NCI-H1105 (cell line): ENCODE results near the gene SLC12A3.
"Not testable (repeated sequence)": the region's sequence is repeated elsewhere in the genome, so short reads cannot be mapped to it uniquely, and the experiment has no call there.

Experiments used
- DNase-seq: peaks from one replicate; lab custom pipeline; 2025; lab: John Stamatoyannopoulos, UW

The SLC12A3 gene

DNA sequence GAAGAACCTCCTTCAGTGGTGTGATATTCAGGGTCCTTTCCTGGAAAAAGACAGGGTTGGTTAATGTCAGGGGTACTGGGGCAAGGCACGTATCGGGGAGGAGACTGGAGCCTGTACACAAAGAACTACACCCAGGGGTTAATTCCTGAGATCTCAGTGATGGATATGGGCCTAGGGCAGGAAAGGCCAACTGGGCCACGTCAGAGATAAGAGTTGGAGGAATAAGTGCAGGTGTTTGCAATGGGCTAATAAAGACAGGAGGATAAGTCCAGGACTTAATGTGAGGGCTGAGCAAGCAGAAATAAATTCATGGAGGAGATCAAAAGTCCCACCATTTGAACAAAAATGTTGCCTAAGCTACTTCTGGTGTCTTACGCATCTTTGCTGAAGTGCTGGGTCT, 56.6 kb downstream of the SLC12A3 start:
- no peak for DNase-seq

DNA sequence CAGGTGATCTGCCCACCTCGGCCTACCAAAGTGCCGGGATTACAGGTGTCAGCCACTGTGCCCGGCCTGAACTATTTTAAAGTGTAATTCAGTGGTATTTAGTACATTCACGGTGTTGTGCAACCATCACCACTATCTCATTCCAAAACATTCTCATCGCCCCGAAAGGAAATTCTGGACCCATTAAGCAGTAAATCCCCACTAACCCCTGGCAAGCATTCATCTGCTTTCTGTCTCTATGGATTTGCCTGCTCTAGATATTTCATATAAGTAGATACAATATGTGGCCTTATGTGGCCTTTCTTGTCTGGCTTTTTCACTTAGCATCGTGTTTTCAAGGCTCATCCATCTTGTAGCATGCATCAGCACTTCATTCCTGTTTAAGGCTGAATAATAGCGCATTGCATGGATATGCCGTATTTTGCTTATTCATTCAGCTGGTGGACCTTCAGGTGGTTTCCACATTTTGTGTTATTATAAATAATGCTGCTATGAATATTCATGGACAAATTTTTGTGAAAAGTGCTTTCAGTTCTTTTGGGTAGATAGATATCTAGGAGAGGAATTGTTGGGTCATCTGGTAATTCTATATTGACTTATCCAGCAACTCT, 58.6 kb downstream of the SLC12A3 start:
- no peak for DNase-seq

DNA sequence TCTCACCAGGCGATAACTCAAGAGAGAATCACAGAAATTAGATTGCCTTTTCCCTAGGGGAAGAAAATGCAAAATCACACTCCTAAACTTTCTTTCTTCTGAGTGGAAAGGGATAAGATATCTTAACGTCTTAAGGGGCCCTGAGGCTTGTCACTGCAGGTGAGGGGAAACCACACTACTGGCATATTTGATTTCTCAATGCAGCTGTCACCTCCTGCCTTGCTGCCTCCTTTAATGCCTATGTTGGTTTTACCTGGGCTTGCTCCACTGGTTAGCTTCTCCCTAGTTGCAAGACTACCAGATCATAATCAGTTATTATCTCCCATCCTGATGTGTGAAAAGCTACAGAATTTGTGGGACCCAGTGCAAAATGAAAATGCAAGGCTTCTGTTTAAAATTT, 62.5 kb downstream of the SLC12A3 start:
- no peak for DNase-seq

DNA sequence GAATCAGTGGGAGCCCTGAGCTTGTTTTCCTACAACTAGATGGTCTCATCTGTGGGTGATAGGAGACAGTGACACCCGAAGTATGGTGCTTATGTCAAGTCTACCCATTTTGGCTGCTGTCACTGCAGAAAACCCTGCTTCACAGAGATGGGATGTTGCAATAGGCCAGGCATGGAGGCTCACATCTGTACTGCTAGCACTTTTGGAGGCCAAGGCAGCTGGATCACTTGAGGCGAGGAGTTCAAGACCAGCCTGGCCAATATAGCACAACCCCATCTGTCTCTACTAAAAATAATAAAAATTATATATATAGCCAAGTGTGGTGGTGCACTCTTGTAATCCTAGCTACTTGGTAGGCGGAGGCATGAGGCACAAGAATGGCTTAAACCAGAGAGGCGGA, 64.6 kb downstream of the SLC12A3 start:
- no peak for DNase-seq

DNA sequence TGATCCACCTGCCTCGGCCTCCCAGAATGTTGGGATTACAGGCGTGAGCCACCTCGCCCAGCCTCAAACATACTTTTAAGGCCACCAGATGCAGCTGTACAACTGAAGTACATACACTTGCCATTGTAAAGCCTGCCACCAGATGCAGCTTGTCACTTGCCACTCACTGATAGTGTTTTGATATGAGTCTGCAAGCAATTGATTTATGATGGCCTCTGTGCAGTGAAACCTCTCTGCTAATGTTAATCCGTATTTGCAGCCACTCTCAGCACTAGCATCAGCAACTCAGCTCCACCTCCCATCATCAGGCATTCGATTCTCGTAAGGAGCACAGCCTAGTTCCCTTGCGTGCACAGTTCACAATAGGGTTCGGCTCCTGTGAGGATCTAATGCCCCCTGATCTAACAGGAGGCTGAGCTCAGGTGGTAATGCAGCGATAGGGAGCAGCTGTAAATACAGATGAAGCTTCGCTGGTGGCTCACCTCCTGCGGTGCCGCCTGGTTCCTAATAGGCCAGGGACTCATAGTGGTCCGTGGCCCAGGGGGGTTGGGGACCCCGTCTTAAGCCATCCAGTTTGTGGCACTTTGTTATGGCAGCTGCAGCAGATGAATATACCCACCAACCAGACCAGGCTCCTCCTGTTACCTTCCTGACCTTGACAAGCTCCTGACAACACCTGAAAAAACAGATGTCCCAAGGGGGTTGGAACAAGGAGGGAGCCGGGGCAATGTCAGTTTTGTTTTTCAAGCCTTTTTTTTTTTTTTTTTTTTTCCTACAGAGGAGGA, 65.7 kb downstream of the SLC12A3 start:
- DNase-seq: no peak

DNA sequence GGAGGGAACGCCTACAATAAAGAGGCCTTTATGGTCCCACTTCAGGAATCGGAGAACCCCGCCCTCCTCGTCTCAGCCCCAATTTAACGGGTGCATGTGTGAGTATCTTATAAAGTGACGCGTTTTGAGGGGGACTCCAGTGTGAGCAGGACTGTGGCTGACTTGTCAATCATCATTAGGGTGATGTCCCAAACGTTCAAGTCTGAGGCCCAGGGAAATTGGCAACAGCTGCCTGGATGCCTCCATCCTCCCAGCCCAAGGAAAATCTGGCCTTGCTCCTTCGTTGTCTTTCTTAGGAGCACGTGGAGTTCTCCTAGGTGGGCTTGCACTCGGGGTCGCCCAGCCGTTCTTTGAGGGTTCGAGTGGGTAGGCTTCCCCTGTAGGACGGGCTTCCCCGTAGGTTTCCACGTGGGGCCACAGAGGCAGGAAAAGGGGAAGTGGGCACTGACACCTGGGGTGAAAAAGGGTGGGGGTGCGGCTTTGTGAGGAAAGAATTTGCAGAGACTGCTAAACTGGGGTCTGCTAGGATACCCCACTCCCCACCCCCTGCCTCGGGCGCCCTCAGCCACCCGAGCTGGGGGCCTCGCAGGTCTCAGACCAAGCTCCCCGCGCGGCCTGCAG, 66.4 kb downstream of the SLC12A3 start:
- no peak for DNase-seq

DNA sequence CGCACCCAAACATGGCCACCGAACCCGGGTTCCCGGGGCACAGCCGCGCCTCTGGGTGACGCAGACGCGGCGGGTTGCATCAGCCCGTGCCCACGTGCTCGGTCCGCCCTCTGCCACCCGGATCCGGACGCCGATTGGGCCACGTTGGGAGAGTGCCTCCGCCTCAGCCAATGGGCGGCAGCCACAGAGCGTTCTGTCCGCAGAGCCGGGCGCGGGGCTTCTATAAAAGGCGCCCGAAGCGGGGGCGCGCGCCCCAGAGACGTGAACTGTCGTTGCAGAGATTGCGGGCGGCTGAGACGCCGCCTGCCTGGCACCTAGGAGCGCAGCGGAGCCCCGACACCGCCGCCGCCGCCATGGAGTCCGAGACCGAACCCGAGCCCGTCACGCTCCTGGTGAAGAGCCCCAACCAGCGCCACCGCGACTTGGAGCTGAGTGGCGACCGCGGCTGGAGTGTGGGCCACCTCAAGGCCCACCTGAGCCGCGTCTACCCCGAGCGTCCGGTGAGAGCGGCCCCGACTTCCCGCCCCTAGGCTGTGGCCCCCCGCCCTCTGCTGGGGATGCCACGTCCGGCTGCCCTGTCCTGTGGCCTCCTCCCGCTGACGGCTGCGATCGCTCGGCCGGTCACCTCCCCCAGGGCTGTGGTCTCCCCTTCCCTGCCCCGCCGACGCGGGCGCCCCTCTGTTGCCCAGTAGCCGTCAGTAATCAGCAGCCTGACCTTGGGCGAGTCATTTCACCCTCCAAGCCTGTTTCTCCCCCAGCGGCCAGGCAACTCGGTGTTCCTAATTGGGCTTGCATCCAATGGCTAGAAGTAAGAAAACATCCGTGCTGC, 67.1 kb downstream of the SLC12A3 start, which contains the start of gene HERPUD1:
TSS of gene HERPUD1 (plus strand) at position 251 of the 829 bp plus-strand sequence. CDS start at position 354, 103 bp downstream.
- peak; percentile 86 for DNase-seq

DNA sequence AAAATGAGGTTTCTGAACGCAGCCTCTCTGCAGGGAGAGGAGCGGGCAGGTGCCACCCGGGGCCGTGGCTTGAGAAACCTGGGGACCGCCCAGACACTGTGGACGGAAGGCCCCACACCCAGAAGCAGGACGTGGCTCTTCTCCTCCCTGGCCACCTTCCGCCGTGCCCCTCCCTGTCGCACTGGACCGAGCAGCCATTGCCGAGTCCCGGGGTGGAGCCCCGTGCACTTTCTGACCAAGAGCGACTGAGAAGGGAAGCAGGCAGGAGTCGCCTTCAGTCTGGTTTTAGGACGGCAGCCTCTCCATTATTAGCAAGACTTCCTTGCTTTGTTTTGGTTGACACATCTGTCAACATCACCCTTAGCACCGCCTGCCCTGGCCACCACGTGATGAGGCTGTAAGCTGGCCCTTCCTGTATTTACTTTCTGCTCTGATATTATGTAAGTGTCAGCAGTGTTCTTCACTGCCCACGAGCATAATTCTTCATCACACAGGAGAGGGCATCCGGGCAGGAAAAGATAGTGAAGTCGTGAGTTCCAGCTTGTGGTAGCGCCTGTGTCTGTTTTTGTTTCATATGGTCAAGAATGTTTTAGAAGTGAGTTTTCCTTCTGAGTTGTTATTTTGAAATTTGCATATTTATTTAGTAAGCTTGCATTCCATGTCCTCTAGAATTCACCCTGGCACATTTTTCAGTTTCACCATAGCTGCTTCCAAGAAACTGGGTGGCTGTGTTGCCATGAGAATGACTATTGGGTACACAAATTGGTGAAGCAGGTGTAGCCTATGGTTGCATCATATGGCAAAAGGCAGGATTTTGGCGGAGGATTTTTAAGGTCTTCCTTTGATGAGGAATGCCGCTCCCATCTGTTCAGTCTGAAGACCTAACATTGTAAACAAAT, 68.0 kb downstream of the SLC12A3 start:
- no peak for DNase-seq

DNA sequence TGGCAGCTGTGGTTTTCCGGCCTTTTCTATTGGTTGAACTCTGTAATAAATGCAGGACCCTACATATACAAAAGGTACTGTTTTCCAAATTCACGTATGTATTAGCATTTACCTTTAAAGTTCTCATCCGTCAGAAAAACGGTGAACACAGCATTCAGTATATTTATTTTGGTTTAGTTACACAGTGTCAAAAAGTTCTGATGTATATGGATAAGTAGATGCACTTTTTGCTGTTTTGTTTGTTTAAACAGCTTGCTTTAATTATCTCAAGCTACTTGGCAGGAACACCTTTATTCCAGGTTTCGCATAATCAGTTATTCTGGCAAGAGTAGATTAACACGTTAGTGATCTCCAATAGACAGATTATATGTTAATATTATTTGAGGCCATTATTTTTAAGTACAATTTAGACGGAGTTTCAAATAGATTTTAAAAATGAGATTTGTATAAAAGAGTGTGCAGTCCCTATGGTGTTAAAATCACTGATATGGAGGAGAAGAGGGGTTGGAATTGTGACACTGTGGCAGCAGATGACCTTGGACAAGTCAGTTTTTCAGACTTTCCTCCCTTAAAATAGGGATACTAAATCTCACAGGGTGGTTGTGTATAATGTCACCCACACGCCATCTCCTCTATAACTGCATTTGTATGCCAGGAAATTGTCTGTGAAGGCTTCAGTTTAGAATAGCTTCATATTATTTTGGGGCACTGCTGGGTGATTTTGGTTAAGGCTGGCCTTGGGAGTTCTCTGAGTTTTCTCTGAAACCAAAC, 69.0 kb downstream of the SLC12A3 start:
- DNase-seq: no peak

DNA sequence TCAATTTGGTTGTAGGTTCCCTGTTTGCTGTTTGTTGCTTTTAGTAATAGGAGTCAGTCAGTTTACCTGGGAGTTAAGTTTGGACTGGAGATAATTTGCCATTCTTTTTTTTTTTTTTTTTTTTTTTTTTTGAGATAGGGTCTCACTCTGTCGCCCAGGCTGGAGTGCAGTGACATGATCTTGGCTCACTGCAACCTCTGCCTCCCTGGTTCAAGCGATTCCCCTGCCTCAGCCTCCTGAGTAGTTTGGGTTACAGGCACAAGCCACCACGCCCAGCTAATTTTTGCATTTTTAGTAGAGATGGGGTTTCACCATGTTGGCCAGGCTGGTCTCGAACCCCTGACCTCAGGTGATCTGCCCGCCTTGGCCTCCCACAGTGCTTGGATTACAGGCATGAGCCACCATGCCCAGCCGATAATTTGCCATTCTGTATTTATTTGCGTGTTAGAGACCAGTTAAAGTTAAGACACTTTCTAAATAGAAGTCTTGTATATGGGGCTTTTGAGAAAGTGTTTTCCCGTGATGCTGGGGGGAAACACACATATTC, 69.7 kb downstream of the SLC12A3 start:
- DNase-seq: not testable (repeated sequence)

DNA sequence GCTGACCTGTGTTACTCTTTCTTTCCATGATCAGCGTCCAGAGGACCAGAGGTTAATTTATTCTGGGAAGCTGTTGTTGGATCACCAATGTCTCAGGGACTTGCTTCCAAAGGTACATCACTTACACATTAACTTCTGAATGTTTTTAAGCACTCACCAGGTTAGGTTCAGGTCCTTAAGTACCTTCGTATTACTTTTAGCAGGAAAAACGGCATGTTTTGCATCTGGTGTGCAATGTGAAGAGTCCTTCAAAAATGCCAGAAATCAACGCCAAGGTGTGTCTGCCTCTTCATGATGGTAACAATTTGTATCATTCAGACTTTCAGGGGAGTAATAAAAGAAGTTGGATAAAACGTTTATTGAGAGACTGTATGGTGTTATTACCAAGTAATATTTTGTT, 70.2 kb downstream of the SLC12A3 start:
- no peak for DNase-seq

DNA sequence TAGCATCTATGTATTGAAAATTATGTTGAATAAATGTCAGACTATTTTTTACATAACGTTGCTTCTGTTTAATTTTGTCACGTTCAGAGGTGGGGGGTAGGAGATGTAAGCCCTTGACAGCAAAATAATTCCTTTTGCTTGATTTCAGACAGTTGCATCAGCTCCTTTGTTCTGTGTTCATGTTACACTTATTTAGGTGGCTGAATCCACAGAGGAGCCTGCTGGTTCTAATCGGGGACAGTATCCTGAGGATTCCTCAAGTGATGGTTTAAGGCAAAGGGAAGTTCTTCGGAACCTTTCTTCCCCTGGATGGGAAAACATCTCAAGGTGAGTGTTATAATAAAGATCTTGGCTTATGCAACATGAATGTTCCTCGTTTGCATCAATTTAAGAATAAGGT, 71.5 kb downstream of the SLC12A3 start:
- DNase-seq: no peak

DNA sequence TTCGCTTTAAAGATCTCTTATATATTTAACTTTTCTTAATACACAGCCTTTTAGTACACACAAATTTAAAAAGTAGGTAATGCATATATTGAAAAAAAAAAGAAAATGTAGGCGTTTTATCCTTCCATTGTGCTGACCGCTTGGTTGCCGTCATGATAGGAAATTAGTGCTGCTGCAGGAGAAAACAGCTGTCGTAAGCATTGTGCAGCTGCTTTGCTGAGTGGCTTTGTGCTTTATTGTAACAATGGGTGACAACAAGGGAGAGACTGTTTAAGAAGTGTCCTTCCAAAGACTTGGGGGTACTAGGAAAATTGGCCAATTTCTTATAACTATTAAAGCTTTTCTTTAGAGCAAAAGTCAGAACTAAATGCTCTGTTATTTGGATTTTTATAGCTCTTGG, 71.9 kb downstream of the SLC12A3 start:
- peak; percentile 20 for DNase-seq

DNA sequence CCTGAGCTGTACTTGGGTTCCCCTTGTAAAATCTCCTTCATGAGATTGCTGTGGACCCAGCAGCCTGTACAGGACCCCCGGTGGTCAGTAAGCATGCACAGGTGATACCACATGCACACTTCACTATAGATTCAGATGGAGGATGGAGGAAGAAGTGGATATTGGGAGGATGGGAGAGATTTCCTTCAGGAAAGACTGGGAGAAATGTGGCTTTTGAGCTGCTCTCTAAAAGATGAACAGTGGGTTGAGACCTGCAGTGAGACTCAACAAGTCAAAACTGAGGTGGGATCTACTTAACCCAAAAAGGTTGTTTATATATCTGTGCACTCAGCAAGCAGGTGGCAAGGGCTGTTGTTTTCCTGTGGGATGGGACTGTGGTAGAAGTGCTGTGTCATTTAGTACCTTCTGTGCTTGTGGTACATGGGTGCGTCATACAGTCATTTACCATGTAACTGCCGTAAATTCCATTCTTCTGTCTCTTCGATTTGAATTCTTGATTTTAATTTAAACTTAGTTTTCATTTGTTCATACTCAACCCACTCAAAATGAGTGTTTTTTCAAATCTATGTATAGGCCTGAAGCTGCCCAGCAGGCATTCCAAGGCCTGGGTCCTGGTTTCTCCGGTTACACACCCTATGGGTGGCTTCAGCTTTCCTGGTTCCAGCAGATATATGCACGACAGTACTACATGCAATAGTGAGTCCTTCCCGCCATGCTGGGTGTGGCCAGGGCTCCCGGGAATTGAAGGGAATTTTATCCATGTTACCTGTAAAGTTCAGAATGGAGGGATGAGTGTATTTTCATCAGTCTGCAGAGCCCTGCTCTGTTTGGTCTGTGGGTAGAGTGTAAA, 73.9 kb downstream of the SLC12A3 start:
- no peak for DNase-seq

DNA sequence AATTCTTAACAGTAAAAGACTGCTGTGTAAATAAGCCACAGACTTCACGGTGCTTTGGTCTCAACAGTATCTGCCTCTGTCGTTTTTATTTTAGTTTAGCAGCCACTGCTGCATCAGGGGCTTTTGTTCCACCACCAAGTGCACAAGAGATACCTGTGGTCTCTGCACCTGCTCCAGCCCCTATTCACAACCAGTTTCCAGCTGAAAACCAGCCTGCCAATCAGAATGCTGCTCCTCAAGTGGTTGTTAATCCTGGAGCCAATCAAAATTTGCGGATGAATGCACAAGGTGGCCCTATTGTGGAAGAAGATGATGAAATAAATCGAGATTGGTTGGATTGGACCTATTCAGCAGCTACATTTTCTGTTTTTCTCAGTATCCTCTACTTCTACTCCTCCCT, 74.8 kb downstream of the SLC12A3 start:
- DNase-seq: peak; percentile 60

DNA sequence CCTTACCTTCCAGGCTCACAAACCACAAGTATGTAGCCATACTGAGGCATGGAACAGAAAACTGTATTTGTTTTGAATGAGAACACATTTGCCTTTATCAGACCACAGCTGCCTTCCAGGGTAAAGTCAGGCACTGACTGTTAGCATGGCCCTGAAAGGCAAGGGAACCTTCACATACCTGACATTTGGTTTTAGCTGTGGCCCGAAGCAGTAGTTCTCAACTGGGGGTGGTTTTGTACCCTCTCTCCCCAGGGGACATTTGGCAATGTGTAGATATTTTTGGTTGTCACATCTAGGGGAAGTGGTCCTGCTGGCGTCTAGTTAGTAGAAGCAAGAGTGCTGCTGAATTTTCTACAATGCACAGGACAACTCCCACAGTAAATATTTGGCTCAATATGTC, 76.1 kb downstream of the SLC12A3 start:
- DNase-seq: no peak

DNA sequence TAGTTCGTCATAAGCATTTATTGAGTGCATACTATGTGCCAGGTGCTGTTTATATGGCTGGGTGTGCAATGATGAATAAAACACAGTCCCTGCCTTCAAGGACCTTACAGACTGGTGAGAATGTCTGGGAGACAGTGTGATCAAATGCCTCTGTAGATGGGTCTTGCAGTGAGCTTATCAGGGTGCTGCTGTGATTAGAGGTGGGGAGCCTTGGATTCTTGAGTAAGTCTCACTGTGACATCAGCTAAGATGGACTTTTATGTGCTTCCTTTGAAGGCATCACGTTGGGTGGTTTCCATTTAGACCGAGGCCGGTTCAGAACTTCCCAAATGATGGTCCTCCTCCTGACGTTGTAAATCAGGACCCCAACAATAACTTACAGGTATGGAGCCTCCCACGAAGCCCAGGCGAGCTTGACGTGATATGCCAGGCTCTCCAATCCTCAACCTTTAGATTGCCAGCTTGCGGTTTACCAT, 76.9 kb downstream of the SLC12A3 start:
- DNase-seq: no peak

DNA sequence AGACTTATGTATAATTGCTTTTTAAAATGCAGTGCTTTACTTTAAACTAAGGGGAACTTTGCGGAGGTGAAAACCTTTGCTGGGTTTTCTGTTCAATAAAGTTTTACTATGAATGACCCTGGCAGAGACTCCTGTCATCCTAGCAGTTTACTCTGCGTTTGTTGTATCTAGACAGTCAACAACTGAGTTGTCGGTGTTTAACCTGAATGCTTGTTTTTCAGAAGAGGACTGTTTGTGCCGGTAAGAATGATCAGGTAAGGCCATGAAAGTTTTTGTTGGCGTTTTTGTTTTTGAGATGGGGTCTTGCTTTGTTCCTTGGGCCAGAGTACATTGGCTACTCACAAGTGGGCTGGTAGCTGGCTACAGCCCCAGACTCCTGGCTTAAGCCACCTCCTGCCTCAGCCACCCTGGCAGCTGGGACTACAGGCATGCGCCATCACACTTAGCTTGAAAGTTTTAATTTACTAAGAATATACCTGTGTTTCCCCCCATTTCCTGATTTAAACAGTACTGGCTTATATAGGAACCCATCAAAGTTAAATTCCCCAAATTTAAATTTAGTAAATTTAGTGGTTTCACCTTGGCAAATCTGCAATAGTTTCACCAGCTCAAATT, 78.9 kb downstream of the SLC12A3 start:
- DNase-seq: no peak
